ENCODE data around the gene RLF.

The RLF gene

GRCh38 chr1:40274331-40274730 is 113.1 kb downstream of the RLF start:
- DNase-seq, result no peak

GRCh38 chr1:40276122-40276521 is 114.9 kb downstream of the RLF start:
- no peak for DNase-seq

GRCh38 chr1:40281853-40282252 is 120.7 kb downstream of the RLF start:
- DNase-seq, result no peak

Measured in NCI-H1436 treated with DMSO at 0.1 percent for 48 hours (cell line).